GM23338 (cell line): ENCODE results near the gene IQGAP2.

Source experiments
- CREB1 ChIP-seq: fragments of 250-450 bp; sonication (Bioruptor Pico); IDR thresholded peaks from 2 replicates; pipeline ENCODE4 v1.5.0; 2020; ENCODE audit warnings: low read depth, mild to moderate bottlenecking, moderate library complexity
- CTCF ChIP-seq, 2 experiments: fragments of 200-600 bp in 1 of 2; sonication (generic) in 1 of 2; conservative IDR thresholded peaks; 2 replicates each; pipeline versions ENCODE4 v1.5.1 to v1.6.1; 2016 to 2017; ENCODE audit warnings: antibody characterized with exemption in 2 of 2, low read depth in 2 of 2, mild to moderate bottlenecking in 2 of 2, moderate library complexity in 1 of 2
- ETS1 ChIP-seq: IDR thresholded peaks from 2 replicates; pipeline ENCODE4 v1.6.1; 2016; ENCODE audit warnings: antibody characterized with exemption
- EZH2 ChIP-seq: fragments of 200-600 bp; sonication (generic); IDR thresholded peaks from one replicate; pipeline ENCODE4 v1.8.0; 2017; ENCODE audit warnings: antibody characterized with exemption, mild to moderate bottlenecking, low read depth; ENCODE audit not compliant: unreplicated experiment
- EZH2phosphoT487 ChIP-seq: fragments of 200-600 bp; sonication (generic); IDR thresholded peaks from one replicate; pipeline ENCODE4 v1.8.1; 2018; ENCODE audit warnings: antibody characterized with exemption; ENCODE audit not compliant: unreplicated experiment
- JUNB ChIP-seq: IDR thresholded peaks from one replicate; pipeline ENCODE4 v1.6.1; 2016; ENCODE audit warnings: antibody characterized with exemption; ENCODE audit not compliant: unreplicated experiment
- NANOG ChIP-seq: IDR thresholded peaks from 2 replicates; pipeline ENCODE4 v1.6.1; 2016; ENCODE audit warnings: antibody characterized with exemption, borderline replicate concordance
- POLR2AphosphoS5 ChIP-seq: IDR thresholded peaks from 2 replicates; pipeline ENCODE4 v1.6.1; 2016; ENCODE audit warnings: antibody characterized with exemption, low read depth
- REST ChIP-seq: IDR thresholded peaks from one replicate; pipeline ENCODE4 v1.6.1; 2018; ENCODE audit warnings: antibody characterized with exemption; ENCODE audit not compliant: unreplicated experiment
- STAT1 ChIP-seq: IDR thresholded peaks from one replicate; pipeline ENCODE4 v1.6.1; 2016; ENCODE audit warnings: antibody characterized with exemption; ENCODE audit not compliant: unreplicated experiment
- ZNF114 ChIP-seq: fragments of 250-450 bp; sonication (Bioruptor Pico); IDR thresholded peaks from 2 replicates; pipeline ENCODE4 v1.5.0; 2020; ENCODE audit warnings: mild to moderate bottlenecking, moderate library complexity
- ZNF331 ChIP-seq: fragments of 250-450 bp; sonication (Bioruptor Pico); IDR thresholded peaks from 2 replicates; pipeline ENCODE4 v1.5.0; 2020; ENCODE audit warnings: low read depth, mild to moderate bottlenecking, moderate library complexity

- TF ChIP-seq ETS1 (no peak), CTCF (conservative IDR thresholded peaks at IDR 0.05; ENCODE audit: low read depth in 2 of 2) (0 out of 4 replicates have a peak, but pooled peaks of 1 of the 2 experiments have one; percentile 11), ZNF331 (CRISPR knock-in tag) (no peak), POLR2AphosphoS5 (no peak), REST (no peak), STAT1 (no peak), NANOG (no peak), JUNB (no peak), EZH2 (no peak), ZNF114 (CRISPR knock-in tag) (no peak), EZH2phosphoT487 (no peak), CREB1 (CRISPR knock-in tag) (no peak)
These were observed 343.6 kb downstream of the IQGAP2 start for GRCh38 chr5:76746677-76747076.
